NCI-H1092 treated with DMSO at 0.1 percent for 48 hours (cell line): Measurements from ENCODE around the gene SLC25A41.

Experiments
- DNase-seq: peaks from one replicate; lab custom pipeline; 2025; lab: John Stamatoyannopoulos, UW

The SLC25A41 gene

DNA sequence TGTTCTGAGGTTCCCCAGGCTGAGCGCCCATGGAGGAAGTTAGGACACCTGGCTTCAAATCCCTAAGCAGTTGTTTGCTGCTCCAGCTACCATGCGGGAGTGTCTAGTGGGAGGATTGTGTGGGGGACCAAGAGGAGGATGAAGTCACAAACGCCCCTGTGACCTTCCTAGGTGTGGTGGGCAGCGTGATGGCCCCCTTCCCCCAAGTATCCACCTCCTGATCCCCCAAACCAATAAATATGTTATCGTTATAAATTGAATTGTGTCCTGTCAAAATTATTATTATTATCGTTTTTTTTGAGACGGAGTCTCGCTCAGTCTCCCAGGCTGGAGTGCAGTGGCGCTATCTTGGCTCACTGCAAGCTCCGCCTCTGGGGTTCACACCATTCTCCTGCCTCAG is at the start of gene SLC25A41:
Gene SLC25A41 (minus strand): TSS at position 101 of the 400 bp plus-strand sequence. CDS start 70 bp downstream, at position 31.
- no peak for DNase-seq

DNA sequence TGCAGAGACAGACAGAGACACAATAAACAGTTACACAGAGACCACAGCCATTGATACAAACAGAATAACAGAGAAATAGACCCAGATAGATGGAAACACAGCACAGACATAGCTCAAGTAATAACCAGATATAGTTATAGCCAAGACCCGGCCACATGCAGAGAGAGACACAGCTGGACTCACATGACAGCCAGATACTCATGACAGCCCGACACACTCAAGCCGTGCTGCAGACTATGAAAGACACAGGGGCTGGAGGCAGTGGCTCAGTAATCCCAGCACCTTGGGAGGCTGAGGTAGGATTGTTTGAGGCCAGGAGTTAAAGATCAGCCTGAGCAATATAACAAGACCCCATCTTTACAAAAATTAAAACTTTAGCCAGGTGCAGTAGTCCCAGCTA is 49.7 kb upstream of the SLC25A41 start:
- DNase-seq, result no peak

DNA sequence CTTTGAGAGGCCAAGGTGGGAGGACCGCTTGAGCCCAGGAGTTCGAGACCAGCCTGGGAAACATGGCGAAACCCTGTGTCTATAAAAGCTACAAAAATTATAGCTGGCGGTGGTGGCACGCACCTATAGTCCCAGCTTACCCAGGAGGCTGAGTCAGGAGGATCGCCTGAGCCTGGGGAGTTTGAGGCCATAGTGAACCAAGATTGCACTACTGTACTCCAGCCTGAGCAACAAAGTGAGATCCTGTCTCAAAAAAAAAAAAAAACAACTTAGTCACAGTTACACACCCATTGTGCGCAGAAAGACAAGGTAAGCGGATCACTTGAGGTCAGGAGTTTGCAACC is 48.8 kb upstream of the SLC25A41 start:
- DNase-seq, result no peak

DNA sequence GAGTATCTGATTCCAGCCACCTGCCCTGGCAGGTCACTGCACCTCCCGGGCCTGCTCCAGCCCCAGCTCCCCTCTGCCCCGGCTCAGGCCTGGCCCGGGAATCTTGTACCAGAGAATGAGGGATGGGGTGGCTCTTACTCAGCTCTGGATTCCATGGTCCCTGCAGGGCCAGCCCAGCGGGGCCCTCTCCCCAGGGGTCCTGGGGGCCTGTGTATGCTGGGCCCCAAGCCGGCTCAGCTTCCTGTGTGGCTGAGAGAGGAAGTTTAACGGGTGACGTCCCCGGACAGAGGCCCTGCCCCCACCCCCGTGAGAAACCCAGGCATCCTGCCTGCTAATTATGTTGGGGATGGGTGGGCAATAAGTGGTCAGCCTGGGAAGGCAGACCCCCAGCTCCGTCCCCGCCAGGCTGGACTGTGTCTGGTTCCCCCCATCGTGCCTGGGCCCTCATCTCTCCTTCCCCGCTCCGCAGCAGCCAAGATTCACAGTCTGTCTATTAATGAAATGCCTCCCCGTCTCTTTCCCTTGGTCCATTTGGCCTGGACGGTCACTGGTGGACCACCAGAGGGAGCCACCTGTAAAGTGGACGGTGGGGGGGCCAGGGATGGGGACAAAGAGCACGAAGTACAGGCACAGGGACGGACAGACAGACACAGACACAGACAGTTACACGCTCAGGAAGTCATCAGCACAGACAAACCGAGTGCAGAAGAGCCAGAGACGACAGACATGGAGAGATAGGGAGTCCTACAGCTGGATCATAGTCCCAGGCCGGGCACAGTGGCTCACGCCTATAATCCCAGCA is 48.2 kb upstream of the SLC25A41 start, which contains the start of gene DENND1C:
Gene DENND1C (minus strand): TSS at position 247 of the 802 bp plus-strand sequence. CDS start 92 bp downstream, at position 155.
- no peak for DNase-seq

DNA sequence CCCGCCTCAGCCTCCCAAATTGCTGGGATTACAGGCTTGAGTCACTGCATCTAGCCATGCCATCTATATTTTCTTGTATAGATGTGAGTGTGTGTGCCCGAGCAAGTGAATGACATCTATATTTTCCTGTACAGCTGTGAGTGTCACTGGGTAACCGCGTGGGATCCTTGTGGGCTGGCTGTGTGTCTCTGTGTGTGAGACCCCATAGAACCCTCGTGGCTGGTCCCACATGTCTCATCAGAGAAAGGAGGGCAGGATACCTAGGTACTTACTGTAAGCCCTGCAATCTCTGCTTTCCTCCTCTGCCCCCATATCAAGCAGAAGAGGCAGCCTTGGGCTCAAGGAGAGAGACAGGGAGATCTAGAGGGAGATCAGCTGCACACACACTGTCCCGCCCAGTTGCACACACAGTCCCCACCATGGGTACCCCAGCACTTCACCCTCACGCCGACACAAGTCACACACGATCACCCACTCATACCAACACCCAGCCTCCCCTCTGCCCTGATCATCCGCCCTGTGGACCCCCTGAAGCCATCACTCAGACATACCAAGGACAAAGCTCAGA is 47.4 kb upstream of the SLC25A41 start:
- DNase-seq, result no peak

DNA sequence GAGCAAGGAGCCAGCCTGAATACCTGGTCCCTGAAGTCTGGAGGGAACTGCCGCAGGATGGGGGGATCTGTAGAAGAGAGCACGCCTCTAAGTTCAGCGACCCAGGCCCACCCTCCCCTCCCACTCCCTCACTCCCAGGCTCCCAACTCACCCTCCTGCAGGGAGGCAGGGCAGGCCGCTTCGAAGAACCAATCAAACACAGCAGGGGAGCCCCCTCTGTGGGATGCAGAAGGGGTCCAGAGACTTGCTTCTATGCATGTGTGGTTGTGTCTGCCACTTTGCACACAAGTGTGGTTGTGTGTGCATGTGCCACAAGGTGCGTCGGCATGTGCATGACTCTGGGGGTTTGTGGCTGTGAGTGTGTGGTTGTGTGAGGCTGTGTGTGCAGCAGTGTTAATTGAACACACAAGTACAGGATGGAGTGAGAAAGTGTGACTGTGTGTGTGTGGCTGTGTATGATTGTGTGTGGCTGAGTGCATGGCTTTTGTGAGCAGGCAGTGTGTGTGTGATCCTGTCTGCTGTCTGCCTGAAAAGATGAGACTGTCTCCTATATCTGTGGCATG is 46.4 kb upstream of the SLC25A41 start:
- no peak for DNase-seq

DNA sequence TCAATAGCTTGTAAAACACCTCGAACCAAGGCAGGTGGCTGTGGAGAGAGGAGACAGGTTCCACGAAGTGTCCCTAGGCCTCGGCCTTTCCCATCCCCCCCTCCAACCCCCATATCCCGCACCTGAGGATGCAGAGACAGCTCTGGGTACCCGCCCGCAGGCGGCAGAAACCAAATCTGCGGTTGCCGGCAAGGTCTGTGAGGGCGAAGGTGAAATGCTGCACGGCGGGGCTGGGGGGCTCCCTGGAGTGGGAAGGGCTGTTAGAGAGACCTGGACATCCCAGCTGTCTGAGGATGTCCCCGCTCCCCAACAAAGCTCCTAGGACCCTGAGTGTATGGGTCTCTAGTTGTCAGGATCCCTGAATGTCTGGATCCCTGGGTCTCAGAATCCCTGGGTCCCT is 45.3 kb upstream of the SLC25A41 start:
- DNase-seq, result no peak

DNA sequence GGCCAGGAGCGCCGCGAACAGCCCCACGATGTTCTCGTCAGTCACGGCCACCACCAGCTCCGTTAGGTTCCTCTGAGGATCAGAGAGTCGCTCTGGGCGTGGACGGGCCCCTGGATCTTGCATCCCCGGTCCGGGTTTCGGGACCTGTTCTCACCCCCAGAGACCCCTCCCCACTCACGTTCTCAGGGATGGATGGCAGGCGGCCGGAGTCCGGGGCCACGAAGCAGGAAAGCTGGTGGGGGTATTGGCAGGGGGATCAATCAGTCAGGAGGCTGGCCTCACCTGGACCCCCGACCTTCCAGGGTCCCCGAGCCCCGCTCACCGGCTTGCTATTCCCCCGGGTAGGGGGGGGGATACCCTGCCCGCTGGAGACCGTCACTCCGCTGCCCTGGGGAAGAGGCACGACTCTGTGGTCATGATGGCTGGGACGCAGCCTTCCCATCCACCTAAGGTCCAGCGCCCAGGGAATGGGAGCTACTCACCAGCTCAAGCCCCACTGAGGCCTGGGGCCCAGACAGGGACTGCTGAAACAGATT is 43.4 kb upstream of the SLC25A41 start:
- no peak for DNase-seq

DNA sequence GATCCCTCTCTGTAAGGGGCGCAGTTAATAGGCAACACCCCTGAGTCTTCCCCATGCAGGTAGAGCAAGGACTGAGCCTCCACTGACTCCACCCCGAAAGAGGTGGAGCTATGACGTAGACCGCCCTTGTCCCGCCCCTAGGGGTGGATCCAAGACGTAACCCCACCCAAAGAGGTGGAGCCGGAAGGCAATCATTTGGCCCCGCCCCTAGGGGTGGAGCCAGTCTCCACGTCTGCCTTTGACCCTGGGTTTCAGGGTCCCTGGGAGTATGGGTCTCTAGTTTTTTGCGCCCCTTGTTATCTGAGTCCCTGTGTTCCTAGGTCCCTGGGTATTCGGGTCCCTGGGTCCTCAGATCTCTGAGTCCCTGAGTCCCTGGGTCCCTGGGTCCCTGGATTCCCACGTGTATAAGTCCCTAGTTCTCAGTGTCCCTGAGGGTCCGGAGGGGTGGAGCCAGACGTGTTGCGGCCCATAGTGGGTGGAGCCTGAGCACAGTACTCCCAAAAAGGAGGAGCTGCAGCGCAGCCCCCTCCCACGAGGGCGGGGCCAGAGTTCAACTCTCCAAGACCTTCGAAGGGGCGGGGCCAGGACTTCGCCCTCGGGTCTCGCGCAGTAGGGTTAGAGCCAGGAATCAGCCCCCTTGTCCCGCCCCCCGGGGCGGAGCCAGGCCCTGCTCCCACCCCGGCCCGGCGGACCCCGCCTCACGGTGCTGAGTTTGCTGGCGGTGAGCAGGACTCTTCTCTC is 42.8 kb upstream of the SLC25A41 start:
- no peak for DNase-seq

DNA sequence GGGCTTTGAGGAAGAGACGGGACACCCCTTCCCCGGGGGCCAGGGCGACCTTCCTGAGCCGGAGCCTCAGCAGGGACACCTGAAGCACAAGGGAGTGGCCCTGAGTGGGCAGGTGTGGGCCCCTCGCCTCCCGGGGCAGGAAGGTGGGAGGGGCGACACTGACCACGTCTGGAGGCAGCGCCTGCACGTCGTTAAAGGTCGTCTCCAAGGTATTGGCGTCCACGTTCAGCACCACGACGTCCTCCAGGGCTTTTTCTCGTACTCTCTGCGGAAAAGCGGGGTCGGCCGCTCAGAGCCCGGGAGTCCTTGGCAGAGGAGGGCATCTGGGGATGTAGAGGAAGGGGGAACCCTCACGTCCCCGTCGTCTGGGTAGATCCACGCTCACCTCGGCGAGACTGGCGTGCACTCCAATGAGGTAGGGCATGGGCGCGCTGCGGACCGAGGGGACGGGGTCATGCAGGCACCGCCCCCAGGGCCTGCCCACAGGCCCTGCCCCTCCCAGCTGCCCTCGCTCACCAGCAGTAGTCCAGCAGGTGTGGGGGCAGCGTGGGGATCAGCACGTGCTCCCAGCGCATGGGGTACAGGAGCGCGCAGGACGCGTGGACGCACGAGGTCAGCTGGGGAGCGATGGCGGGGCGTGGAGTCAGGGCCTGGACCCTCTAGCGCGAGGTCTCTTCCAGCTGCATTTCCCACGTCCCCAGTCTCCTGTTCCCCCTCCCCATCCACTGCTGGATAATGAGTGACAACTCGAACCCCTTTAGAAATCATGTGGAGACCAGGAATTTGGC is 42.0 kb upstream of the SLC25A41 start:
- no peak for DNase-seq

DNA sequence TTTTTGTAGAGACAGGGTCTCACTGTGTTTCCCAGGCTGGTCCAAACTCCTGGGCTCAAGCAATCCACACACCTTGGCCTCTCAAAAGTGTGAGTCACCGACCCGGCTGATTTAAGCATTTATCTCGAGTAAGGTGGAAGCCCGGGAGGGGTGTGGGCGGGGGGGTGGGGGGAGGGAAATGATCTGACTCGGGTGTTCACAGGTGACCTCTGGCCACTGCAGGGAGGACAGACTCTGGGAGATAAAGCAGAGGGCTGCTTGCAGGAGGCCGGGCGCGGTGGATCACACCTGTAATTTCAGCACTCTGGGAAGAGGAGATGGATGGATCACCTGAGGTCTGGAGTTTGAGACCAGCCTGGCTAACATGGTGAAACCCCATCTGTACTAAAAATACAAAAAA is 40.1 kb upstream of the SLC25A41 start:
- DNase-seq, result no peak

DNA sequence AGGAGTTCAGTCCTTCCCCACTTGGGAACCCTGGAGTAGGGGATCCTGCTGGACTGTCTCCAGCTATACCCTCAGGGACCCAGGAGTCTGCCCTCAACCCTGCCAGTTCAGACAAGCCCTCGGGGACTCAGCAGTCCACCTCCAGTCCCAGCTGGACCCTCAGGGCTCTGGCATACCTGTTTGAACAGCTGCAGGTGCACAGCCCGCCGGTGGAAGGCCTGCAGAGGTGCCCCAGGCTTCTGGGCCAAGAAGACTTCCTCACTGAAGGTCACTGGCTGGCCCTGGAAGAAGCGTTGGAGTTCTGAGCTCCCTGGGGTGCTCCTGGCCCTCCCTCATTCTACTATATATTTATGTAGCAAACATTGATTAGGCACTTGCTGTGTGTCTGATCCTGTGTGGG is 39.1 kb upstream of the SLC25A41 start:
- DNase-seq, result no peak

DNA sequence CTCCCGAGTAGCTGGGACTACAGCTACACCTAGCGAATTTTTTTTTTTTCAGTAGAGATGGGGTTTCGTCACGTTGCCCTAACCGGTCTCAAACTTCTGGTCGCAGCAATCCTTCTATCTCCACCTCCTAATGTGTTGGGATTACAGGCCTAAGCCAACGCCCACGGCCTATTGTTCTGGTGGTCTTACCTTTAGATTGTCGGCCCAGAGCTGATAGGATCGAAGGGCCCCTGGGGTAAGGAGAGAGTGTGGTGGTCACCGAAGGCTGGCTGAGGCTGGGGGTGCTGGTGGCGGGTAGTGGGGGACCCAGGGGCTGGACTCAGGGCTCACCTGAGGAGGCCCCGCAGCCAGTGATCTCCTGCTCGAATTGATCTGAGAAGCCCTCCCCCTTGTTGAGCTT is 37.5 kb upstream of the SLC25A41 start:
- DNase-seq, result no peak

DNA sequence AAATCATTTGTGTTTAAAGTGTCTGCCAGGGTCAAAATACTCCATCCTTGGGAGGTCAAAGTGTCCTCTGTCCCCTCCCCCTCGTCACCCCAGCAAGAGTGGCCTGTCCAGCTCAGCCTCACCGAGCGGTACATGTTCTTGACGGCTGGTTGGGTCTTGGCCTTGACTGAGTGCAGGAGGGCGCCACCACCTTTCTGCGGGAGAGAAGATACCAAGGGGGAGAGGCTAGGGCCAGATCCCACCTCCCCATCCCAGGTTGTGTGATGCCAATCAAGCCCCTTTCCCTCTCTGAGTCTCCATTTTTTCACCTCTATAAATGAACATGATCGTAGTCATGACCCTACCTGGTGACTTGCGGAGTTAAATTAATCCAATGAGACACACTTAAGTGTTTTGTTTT is 36.6 kb upstream of the SLC25A41 start:
- no peak for DNase-seq

DNA sequence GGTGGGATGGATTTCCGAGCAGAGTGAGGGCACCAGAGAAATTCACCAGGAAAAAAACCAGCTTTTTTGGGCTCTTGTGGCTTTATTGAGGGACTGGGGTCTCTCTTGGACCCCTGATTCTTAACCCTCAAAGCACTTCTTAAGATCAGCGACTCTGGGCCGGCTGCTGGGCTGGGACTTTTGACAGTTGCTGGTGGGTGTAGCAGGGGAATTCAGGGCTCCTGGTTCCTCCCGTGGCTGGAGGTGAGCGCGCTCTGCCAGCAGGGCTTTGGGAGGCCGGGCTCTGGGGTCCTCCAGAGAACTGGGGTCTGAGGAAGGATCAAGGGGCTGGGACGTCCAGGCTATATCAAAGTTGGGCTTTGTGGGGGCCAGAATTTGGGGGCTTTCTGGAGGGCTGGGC is 33.8 kb upstream of the SLC25A41 start:
- DNase-seq, result no peak

DNA sequence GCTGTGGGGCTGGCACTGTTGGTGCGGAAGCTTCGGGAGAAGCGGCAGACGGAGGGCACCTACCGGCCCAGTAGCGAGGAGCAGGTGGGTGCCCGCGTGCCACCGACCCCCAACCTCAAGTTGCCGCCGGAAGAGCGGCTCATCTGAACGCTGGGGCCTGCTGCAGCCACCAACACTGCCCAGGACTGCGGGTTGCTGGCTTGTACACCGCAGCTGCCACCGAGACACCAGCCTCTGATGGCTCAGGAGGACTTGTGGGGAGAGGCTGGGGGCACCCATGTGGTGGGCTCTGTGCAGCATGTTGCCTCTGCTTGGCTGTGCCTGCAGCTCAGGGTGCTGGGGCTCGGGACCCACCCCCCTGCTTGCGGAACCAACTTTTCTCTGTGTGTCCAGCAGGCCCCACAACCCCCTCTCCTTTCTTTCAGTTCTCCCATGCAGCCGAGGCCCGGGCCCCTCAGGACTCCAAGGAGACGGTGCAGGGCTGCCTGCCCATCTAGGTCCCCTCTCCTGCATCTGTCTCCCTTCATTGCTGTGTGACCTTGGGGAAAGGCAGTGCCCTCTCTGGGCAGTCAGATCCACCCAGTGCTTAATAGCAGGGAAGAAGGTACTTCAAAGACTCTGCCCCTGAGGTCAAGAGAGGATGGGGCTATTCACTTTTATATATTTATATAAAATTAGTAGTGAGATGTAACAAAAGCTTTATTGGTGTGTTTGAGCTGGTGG is 33.1 kb upstream of the SLC25A41 start:
- no peak for DNase-seq

DNA sequence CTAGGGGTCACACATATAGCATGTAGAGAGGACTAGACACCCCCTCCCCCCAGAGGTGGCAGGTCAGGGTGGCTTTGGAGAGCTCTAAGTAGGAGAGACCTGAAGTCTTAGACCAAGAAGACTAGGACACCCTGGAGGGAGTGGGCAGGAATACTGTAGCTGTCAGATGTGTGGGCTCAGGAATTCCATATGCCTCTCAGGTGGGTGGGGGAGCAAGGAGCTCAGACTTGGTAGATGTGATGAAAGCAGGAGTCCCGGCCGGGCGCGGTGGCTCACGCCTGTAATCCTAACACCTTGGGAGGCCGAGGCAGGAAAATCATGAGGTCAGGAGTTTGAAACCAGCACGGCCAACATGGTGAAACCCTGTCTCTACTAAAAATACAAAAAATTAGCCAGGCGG is 32.1 kb upstream of the SLC25A41 start:
- DNase-seq, result no peak

DNA sequence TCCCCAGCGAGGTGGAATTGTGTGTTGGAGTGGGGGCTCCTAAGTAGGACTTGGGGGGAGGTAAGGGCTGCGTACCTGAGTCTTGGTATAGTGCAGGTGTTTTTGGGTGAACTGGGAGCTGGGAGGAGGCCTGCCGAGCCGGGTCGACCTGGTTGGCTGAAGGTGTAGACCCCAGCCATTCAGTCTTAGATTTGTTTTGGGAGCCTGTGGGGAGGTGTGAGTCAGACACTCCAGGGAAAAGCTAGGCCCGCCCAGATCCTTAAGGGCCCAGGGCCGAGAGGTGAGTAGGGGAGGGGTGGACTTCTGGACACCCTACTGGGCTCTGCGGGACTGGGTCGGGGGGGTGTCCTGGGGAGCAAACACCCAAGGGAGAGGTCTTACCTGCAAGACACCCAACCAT is 31.4 kb upstream of the SLC25A41 start:
- no peak for DNase-seq

DNA sequence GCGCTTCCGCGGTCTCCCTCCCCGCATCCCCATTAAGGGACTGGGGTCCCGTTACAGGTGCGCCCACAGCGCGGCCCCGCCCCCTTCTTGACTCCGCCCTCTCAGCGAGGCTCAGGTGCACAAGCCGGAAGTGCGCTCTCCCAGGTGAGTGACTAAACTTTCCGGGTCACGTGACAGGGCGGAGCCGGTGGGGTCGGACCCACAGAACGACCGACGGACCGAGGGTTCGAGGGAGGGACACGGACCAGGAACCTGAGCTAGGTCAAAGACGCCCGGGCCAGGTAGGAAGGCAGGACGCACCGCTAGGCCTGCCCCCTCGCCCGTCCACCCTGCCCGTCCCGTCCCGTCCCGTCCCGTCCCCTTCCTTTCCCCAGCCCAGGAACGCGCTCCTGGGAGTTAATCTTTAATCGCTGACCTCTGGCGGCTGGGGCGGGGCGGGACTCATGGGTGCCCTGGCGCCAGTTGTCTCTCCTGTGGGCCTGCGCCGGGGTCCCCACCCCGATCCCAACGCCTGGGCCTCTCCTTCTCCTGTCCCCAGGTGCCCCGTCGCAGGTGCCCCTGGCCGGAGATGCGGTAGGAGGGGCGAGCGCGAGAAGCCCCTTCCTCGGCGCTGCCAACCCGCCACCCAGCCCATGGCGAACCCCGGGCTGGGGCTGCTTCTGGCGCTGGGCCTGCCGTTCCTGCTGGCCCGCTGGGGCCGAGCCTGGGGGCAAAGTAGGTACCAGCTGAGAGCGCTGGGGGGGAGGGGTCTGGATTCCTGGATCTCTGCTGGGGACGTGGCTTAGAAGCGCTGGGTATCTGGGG is 30.7 kb upstream of the SLC25A41 start, which contains the start of gene CRB3:
Gene CRB3 (plus strand): TSS at position 202 of the 804 bp plus-strand sequence. CDS start 431 bp downstream, at position 633.
- no peak for DNase-seq
